ENCODE data around the gene PSME3IP1. TPM values are rescaled to one million over a fixed set of nuclear protein-coding genes. Genes with fewer than 3 reads are reported as not detected.

The PSME3IP1 gene
- total and polyA plus RNA-seq, 2 of the 8 experiments (the other 6 are each of a cell fraction or from before 2014, with no cell fraction given): 95.1 to 98.3 TPM

DNA sequence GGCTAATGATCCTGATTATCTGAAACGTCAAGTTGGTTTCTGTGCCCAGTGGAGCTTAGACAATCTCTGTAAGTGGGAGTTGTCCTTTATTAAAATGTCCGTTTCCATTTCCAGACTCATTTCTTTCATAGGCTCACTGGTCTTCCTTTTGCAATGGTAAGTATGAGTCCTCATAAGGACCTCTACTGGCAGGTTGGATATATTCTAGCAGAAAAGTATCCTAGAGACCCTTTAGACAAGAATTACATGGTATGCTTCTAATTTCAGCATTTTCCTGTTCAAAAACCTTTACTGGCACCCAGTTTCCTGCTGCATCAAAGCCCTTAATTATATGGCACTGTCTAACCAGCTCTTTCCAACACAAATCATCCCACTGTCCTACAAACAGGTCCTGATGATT is 31.1 kb upstream of the PSME3IP1 start:
- CTCF ChIA-PET (ENCODE audit: partially characterized antibody): interaction anchor here (1.1 kb wide), 1 partner anchor 12 kb away, joined by 4 read pairs; no protein-coding TSS in a partner anchor
- TF ChIP-seq SP4 (IDR thresholded peaks at IDR 0.05; ENCODE audit: low read length): no peak
- TF ChIP-seq ASH2L (IDR thresholded peaks at IDR 0.05; ENCODE audit: low read length): no peak
- TF ChIP-seq RNF2 (IDR thresholded peaks at IDR 0.05; ENCODE audit: borderline replicate concordance, low read depth, low read length, missing control alignments, poor library complexity, severe bottlenecking): no peak
- TF ChIP-seq NRF1 (IDR thresholded peaks at IDR 0.05; ENCODE audit: low read depth, low read length): no peak
- TF ChIP-seq TCF12 (IDR thresholded peaks at IDR 0.05; ENCODE audit: low read depth, low read length): no peak
- no peak for TF ChIP-seq BACH1 (IDR thresholded peaks at IDR 0.05; ENCODE audit: low read length)
- TF ChIP-seq, protein P1, sequence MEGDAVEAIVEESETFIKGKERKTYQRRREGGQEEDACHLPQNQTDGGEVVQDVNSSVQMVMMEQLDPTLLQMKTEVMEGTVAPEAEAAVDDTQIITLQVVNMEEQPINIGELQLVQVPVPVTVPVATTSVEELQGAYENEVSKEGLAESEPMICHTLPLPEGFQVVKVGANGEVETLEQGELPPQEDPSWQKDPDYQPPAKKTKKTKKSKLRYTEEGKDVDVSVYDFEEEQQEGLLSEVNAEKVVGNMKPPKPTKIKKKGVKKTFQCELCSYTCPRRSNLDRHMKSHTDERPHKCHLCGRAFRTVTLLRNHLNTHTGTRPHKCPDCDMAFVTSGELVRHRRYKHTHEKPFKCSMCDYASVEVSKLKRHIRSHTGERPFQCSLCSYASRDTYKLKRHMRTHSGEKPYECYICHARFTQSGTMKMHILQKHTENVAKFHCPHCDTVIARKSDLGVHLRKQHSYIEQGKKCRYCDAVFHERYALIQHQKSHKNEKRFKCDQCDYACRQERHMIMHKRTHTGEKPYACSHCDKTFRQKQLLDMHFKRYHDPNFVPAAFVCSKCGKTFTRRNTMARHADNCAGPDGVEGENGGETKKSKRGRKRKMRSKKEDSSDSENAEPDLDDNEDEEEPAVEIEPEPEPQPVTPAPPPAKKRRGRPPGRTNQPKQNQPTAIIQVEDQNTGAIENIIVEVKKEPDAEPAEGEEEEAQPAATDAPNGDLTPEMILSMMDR (IDR thresholded peaks at IDR 0.05; ENCODE audit: control extremely low read depth in 1 of 3, insufficient read depth in 1 of 3, low read depth in 1 of 3, low read length in 3 of 3): no peak
- TF ChIP-seq RAD21 (IDR thresholded peaks at IDR 0.05 in 1 of 2, conservative IDR thresholded peaks at IDR 0.05 in 1 of 2; ENCODE audit: low read depth in 2 of 2, low read length in 2 of 2): no peak
- TF ChIP-seq JUN (IDR thresholded peaks at IDR 0.05; ENCODE audit: low read depth, low read length): no peak
- no peak for TF ChIP-seq CBX8 (IDR thresholded peaks at IDR 0.05; ENCODE audit: borderline replicate concordance, low read depth, low read length)
- no peak for TF ChIP-seq TAF7 (optimal IDR thresholded peaks at IDR 0.05; ENCODE audit: borderline replicate concordance, low read depth, low read length)
- no peak for TF ChIP-seq CEBPB (IDR thresholded peaks at IDR 0.05; ENCODE audit: low read depth, low read length)

More for the DNA sequence above, 31.1 kb upstream of the PSME3IP1 start:
- WGBS, 2 experiments (ENCODE audit: extremely low coverage in 1 of 2, insufficient coverage in 1 of 2, insufficient read length in 1 of 2, insufficient replicate concordance in 2 of 2, low coverage in 1 of 2, low lambda C conversion rate in 2 of 2, missing lambda C conversion rate in 1 of 2): 77% methylated on average over 2 of the region's 2 CpGs; no CpG with 5 or more reads in 1 of the 2 experiments
- Histone ChIP-seq H2BK15ac (ENCODE audit: low read length) (no peak overlapping the region), H3K4ac (replicated peaks; ENCODE audit: insufficient read length, low read depth, low read length) (no peak overlapping the region), H3K23me2 (ENCODE audit: low read depth, low read length) (no peaks in the 10 kb centered on the region), H4K91ac (replicated peaks; ENCODE audit: insufficient read length, low read length) (no peak overlapping the region), H2BK20ac (ENCODE audit: low read length) (no peak overlapping the region), H4K5ac (ENCODE audit: insufficient read length, low read depth, low read length) (no peak overlapping the region), H4K8ac (ENCODE audit: extremely low read depth, insufficient read depth, low read length) (no peak overlapping the region), H3K4me1 (replicated peaks in 1 of 4; ENCODE audit: control insufficient read depth in 3 of 4, insufficient read depth in 4 of 4, low read length in 3 of 4) (no peaks in the 10 kb centered on the region), H2BK12ac (ENCODE audit: low read depth, low read length) (no peak overlapping the region), H3K27me3 (replicated peaks in 1 of 4; ENCODE audit: control insufficient read depth in 3 of 4, extremely low read depth in 1 of 4, insufficient read depth in 3 of 4, low read length in 3 of 4) (no peaks in the 10 kb centered on the region), H3K9ac (replicated peaks in 1 of 4; ENCODE audit: extremely low read depth in 1 of 4, low read depth in 3 of 4, low read length in 3 of 4) (no peak overlapping the region), H3K79me1 (ENCODE audit: low read depth, low read length) (no peaks in the 10 kb centered on the region), H2AFZ (ENCODE audit: low read length) (no peak overlapping the region), H3K9me3 (ENCODE audit: insufficient read depth in 2 of 2, low read depth in 1 of 2, low read length in 1 of 2) (no peaks in the 10 kb centered on the region), H3K18ac (ENCODE audit: extremely low read depth, low read length) (no peak overlapping the region), H2BK5ac (ENCODE audit: low read depth, low read length) (no peak overlapping the region), H4K20me1 (replicated peaks in 1 of 2; ENCODE audit: control insufficient read depth in 1 of 2, insufficient read depth in 2 of 2, low read length in 2 of 2) (peaks cover 0 to 2% of the 10 kb centered on the region in 2 experiments), H3K14ac (ENCODE audit: insufficient read length) (no peak overlapping the region), H3K4me3 (ENCODE audit: extremely low read depth in 1 of 4, insufficient read depth in 2 of 4, low read depth in 3 of 4, low read length in 4 of 4) (no peak overlapping the region), H3K56ac (replicated peaks; ENCODE audit: insufficient read length, low read depth, low read length) (no peak overlapping the region), H2AK5ac (ENCODE audit: low read depth, low read length) (no peak overlapping the region), H3K79me2 (ENCODE audit: control insufficient read depth in 1 of 2, insufficient read depth in 2 of 2, low read length in 2 of 2) (no peaks in the 10 kb centered on the region), H3K4me2 (ENCODE audit: insufficient read depth in 1 of 2, low read depth in 2 of 2, low read length in 2 of 2) (no peak overlapping the region), H3K27ac (ENCODE audit: low read depth, low read length) (no peak overlapping the region), H2BK120ac (replicated peaks; ENCODE audit: low read depth, low read length) (no peak overlapping the region), H3K23ac (ENCODE audit: insufficient read length) (no peak overlapping the region), H3K36me3 (ENCODE audit: control insufficient read depth in 2 of 4, insufficient read depth in 4 of 4, low read length in 3 of 4) (peaks cover 7 to 65% (median 30%) of the 10 kb centered on the region in 4 experiments; a peak in 7 of 8 replicates)
- no peak for DNase-seq (ENCODE audit: low read depth in 1 of 2, low spot score in 2 of 2)
- POLR2A ChIA-PET (ENCODE audit: partially characterized antibody): no interaction called here
- FAIRE-seq: no peak
